VCaP (cell line): ENCODE data around the gene MYOC.

Experiments
- H3K27ac ChIP-seq: fragments of 450-650 bp; 2 replicates; pipeline ENCODE4 v1.5.1; 2017
- TF ChIP-seq, protein P1 (sequence below): fragments of 450-650 bp; conservative IDR thresholded peaks from 2 replicates; pipeline ENCODE4 v1.5.1; 2017; ENCODE audit warnings: mild to moderate bottlenecking, moderate library complexity

The MYOC gene

DNA sequence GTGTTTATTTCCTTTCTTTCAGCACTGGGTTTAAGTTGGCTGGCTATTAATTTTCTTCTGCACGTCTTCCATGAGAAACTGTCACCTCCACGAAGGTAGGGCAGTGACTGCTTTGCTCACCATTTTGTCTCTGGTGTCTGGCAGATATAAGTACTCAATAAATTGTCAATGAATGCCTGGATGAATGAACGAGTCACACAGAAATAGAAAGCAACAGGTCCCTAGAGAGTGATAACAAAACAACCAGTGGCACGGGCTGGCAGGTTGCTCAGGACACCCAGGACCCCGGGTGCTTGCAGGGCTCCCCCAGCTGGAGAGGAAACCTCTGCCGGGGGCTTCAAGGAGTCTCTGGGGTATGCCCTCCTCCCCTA lies 3.2 kb upstream of the MYOC start:
- TF ChIP-seq, protein P1, sequence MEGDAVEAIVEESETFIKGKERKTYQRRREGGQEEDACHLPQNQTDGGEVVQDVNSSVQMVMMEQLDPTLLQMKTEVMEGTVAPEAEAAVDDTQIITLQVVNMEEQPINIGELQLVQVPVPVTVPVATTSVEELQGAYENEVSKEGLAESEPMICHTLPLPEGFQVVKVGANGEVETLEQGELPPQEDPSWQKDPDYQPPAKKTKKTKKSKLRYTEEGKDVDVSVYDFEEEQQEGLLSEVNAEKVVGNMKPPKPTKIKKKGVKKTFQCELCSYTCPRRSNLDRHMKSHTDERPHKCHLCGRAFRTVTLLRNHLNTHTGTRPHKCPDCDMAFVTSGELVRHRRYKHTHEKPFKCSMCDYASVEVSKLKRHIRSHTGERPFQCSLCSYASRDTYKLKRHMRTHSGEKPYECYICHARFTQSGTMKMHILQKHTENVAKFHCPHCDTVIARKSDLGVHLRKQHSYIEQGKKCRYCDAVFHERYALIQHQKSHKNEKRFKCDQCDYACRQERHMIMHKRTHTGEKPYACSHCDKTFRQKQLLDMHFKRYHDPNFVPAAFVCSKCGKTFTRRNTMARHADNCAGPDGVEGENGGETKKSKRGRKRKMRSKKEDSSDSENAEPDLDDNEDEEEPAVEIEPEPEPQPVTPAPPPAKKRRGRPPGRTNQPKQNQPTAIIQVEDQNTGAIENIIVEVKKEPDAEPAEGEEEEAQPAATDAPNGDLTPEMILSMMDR: no peak
- no peak overlapping the region for H3K27ac ChIP-seq

DNA sequence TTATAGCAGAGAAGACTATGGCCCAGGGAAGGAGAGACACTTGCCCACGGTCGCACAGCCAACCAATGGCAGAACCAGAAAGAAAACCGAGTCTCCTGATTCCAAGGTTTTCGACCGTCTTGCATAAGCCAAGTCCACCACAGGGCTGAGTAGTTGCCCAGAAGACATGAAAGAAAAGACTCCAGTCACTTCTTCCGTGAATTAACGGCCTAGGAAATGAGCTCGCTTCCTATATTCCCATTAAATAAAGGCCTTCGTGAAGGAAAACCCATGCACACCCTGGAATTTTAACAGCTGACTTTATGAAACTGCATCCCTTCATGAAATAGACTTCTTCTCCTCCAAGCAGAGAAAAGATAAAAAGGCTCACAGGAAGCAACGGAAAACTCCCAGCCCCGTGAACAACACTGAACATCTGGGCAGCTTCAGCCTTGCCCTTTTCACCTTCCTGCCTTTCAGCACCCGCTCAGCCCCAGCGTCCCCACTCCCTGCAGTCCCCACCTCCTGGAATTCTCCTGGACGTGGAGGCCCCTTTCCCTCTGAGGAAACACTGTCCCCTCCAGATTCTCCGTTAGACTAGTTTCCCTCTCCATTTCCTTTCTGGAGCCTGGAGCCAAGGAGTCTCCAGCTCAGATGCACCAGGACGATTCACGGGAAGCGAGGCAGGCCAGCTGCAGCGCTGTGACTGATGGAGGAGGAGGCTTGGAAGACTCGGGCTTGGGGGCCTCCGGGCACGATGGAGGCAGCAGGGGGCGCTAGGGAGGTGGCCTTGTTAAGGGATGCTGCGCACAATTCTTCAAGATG lies 2.7 kb upstream of the MYOC start:
- H3K27ac ChIP-seq: no peak overlapping the region
- TF ChIP-seq, protein P1: no peak

DNA sequence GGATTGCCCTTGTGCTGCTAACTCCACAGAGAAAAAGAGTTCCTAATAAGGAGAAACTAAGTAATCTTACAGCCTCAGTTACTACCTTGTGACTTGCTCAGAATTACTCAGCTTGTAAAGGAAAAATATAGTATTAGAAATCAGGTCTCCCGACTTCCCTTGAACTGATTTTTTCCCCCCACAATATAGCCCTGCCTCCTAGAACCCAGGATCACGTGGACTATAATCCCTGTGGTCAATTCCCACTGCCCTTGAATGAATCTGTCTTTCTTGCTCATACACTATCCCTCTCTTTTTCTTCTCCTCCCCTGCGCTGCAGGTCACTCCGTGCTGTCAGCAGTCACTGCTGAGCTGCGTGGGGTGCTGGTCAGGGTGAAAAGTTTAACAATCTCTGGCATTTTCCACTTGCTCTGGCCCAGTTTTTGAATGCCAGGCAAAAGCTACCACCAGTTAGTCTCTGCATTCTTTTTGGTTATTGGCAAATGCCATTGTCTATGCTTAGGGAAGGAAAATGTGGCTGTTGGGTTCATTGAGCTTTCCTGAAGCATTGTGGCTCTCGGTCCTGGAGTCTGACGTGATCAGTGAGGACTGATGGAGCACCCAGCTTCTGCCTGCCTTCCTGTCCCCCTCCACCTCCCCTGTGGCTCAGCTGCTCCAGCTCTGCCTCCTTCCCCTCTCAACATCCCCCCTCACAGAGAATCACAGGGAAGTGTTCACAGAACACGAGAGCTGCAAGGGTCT lies 1.9 kb upstream of the MYOC start:
- H3K27ac ChIP-seq: no peak overlapping the region
- TF ChIP-seq, protein P1: no peak

DNA sequence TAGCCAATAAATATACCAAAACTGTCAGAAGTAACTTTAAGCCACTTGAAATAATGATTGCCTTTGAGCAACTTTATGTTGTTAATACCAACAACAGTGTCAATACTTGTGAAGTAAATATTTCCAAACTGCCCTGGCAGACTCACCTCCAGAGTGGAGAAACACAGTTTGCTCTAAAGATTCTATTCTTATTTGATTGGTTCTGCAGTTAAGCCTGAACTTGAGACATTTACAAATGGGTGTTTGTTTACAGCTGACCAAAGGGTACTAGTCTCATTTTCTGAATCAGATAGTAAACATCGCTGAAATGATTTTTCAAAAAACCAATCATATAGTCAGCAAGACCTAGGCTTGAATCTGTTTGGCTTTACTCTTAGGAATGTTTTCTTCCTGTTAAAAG lies 1.3 kb upstream of the MYOC start:
- H3K27ac ChIP-seq: no peak overlapping the region
- TF ChIP-seq, protein P1: no peak

DNA sequence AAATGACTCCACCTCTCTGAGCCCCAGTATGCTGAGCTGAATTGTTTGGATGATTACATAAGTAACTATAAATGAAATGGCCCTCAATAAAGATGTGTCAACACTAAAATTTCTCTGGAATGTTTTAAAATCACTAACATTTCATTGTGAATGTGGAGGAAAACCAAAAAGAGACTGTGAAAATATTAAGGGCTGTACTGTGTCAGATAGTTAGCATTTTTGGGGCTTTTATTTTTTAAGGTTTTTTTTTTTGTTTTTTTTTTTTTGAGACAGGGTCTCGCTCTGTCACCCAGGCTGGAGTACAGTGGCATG lies 6.3 kb downstream of the MYOC start:
- TF ChIP-seq, protein P1: no peak
- H3K27ac ChIP-seq: no peak overlapping the region

DNA sequence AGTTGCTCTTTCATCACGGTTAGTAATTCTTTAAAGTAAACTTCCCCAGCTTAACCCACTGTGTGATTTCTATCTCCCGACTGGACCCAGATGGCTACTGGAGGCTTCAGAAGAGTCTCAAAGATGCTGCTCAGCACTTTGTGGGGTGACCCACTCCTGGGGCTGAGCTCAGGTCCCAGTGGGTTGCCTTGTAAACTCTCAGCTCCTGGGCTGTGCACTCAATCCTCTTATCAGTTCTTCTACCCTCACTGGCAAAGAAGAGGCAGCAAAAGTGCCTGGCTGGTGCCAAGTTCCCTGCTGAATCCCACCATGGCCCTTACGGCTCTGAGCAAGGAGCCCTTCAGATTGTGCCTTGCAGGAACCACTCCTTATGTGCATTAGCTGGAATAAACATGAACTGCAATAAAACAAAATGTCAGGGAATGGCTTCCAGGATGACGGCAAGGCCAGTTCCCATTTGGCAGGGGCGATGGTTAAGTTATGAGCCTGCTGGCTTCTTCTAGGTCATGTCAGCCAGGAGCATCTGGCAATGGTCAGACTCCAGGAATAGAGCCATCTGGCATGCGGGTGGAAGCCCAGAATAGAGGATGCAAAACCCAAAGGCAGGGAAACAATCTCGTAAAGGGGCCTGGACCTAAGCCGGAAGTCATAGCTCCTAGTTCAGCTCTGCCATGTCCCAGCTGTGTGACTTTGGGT lies 6.8 kb downstream of the MYOC start:
- TF ChIP-seq, protein P1: no peak
- 0 out of 2 replicates have a peak overlapping the region, but pooled peaks have one; percentile 8 for H3K27ac ChIP-seq

DNA sequence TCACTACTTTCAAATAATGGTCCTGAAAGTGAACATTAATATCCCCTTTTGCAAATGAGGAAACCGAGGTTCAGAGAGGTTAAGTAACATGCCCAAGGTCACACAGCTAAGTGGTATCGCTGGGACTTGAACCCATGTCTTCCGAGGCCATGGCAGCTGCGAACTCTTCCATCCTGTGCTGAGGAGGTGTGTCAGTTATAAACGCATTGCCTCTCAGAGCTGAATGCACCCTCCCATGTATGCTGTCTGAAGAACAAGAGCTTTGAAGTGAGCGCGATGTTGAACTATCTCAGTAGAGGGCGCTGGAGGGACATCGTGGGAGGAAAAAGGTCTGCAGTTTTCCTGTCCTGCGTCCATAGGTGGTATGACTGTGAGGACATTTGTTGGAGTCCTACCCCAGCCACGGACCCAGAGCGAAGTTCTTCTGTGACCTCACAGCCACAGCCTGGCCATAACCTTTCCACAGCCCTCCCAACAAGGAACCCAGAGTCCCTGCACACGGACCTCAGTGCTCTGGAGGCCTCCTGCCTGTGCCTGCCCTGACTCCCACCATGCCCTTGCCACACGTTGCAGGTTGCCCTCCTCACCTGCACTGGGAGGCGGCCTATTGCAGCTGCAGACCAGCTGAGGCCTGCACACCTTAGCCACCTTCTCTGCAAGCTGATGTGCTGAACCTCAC lies 7.5 kb downstream of the MYOC start:
- TF ChIP-seq, protein P1: peak; percentile 80
- H3K27ac ChIP-seq: no peak overlapping the region
